GM21529 (cell line): ENCODE measurements around the gene OR51I2.

Source experiments
- ATAC-seq: cut with Tn5 transposase; IDR thresholded peaks from one replicate; pipeline ENCODE4 v1.9.1; 2021; ENCODE audit not compliant: unreplicated experiment

Gene OR51I2

GRCh38 chr11:5505363-5506048 lies 56.4 kb downstream of the OR51I2 start:
- no peak for ATAC-seq
